GM10266 (cell line): ENCODE results near the gene DMKN.

Source experiments
- DNase-seq: peaks from one replicate; pipeline ENCODE4 v3.0.0; 2012; ENCODE audit errors: extremely low spot score
- TF ChIP-seq, protein P1 (sequence below): IDR thresholded peaks from 2 replicates; pipeline ENCODE4 v1.5.1; 2012; ENCODE audit warnings: mild to moderate bottlenecking, low read depth; ENCODE audit not compliant: control insufficient read depth, insufficient read depth; ENCODE audit errors: missing control alignments

The DMKN gene

DNA sequence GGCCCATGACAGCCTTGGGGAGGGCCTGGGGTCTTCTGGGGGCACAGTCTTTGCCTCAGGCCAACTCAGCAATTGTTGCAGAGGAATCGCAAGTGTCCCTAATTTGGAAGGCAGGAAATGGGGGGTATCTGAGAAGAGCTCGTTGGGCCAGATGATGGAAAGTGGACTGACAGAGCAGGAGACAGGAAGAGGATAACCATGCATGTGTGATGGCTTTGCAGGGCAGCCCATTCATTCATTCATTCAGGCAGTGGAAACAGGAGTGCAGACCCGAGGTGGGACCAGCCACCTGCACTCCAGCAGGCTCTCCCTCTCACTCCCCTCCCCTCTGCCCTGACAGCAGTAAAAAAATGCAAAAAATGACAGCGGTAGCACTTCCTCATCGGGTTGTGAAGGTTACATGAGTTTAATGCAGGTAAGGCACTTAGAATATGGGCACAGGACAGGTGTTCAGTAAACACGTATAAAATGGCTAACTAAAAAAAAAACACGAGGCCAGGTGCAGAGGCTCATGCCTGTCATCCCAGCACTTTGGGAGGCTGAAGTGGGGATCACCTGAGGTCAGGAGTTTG, 27.0 kb upstream of the DMKN start:
- TF ChIP-seq, protein P1, sequence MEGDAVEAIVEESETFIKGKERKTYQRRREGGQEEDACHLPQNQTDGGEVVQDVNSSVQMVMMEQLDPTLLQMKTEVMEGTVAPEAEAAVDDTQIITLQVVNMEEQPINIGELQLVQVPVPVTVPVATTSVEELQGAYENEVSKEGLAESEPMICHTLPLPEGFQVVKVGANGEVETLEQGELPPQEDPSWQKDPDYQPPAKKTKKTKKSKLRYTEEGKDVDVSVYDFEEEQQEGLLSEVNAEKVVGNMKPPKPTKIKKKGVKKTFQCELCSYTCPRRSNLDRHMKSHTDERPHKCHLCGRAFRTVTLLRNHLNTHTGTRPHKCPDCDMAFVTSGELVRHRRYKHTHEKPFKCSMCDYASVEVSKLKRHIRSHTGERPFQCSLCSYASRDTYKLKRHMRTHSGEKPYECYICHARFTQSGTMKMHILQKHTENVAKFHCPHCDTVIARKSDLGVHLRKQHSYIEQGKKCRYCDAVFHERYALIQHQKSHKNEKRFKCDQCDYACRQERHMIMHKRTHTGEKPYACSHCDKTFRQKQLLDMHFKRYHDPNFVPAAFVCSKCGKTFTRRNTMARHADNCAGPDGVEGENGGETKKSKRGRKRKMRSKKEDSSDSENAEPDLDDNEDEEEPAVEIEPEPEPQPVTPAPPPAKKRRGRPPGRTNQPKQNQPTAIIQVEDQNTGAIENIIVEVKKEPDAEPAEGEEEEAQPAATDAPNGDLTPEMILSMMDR, result no peak
- DNase-seq, result no peak

DNA sequence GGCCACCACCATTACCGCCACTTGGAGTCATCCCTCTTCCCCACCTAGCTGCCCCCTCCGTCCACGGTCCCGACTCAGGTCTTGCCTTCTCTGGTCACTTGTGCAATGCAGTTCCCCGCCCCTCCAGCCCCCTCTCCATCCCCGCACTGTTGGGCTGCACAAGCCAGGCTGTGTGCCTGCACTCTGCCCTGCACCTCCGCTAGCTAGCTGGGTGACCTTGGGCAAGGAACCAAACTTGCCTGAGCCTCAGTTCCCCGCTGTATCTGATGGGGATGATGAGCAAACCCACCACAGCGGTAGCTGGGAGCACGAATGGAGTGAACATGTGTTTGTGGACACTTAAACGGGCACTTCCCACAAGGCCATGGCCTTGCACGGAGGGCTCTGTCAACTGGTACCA, 26.4 kb upstream of the DMKN start:
- no peak for DNase-seq
- TF ChIP-seq, protein P1, result no peak

DNA sequence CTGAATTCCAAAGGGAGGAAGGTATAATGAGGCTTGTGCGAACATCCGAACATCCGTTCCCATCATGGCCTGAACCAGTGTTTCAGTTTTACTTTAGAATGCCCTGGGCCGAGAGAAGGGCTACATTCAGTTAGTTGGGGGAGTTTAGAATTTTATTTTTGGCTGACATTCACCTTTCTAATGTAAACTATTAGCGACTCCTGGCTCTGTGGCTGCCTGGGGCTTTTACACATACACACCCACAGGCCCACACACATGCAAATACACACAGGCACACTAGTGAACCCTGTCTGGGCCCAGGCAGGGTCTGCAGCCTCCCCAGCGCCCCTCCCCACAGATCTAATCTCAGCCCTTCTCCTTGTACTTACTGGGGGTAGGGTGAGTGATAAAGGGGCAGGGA, 25.9 kb upstream of the DMKN start:
- no peak for DNase-seq
- TF ChIP-seq, protein P1, result no peak

DNA sequence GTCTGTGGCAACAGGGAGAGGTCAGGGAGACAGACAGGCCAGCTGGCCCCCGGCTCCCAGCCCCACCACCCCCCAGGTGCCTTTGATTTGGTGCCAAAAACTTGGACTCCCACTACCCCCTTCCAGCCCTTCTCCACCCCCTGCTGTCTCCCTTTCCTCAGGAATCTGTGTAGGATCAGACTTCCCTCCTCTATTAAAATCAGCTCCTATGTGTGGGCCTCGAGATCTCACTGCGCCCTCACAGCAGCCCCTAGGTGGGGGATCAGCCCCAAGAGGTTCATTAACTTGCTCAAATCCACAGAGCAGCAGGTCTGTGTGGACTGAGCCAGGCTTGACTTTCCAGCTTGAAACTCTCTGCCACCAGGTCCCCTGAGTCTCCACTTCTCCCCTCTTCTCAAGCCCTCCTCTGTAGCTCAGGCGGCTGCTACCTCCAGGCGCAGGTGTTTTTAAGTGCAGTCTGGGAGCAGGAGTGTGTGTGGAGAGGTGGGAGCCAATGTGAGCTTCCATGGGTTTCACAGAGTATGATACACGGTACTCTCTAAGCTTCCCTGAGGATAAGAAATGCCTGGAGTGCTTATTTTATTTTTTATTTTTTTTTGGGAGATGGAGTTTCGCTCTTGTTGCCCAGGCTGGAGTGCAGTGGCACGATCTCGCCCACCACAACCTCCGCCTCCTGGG, 21.5 kb upstream of the DMKN start:
- TF ChIP-seq, protein P1, result no peak
- DNase-seq, result no peak

DNA sequence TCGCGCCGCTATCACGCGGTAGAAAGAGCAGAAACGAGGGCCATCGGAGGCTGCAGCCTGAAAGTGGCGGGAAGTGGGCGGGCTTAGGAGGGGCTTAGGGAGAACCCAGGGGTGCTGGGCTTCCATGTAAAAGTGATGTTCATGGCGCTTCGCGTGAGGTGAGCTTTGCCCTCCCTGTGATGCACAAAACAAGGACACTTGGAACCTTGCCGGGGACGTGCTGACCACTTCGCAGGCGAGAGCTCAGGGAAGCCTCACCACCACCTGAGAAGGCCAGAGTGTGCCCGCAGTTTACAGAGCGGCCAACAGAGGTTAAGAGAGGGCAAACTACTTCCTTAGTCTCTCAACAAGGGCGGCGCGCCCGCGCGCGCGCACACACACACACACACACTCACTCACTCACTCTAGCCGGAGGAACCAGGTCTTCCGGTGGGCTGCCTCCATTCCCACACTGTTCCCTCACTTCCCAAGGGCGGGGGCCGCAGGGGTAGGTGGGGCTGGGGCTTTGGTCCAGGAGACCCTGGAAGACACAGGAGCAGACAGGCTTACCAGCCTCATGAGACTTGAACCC, 20.5 kb upstream of the DMKN start:
- no peak for DNase-seq
- TF ChIP-seq, protein P1, result no peak

DNA sequence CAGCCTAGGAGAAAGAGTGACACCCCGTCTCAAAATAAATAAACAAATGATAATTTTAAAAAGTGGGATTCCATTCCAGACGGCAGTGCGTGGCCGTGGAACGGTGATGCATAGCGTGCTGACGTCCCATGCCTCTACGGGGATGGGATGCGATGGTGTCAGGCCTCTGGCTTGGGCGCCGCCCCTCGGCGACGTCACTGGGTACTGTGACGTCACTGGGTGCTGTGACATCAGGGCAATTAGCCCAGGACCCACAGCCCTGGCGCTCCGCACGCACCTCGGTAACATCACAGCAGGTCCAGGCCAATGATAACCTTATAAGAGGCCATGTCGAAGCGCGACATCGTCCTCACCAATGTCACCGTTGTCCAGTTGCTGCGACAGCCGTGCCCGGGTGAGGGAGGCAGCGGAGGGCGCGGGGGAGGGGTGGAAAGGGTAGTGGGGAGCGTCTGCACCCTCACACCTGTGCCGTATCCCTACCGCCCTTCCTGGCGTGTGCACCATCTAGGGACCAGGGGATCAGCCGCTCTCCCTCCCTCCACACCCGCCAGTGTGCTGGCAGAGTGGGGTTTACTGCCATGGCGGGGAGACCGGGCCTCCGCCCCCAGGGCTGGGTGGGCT, 19.9 kb upstream of the DMKN start, which contains the start of gene GAPDHS:
Gene GAPDHS, plus strand, starts transcription at position 256 of the 621 bp plus-strand sequence. Its CDS starts 72 bp downstream, at position 328.
- TF ChIP-seq, protein P1, result no peak
- no peak for DNase-seq
